Activated T-cell treated with anti-CD3 and anti-CD28 coated beads, Interleukin-2, amount 50 U/mL, for 4 hours (primary cell): ENCODE measurements around the gene LPXN. TPM values are rescaled to one million over a fixed set of nuclear protein-coding genes. Genes with fewer than 3 reads are reported as not detected.

Experiments
- ATAC-seq, 2 donors: fragments of 200-7000 bp; cut with Tn5 transposase; one replicate each; pipeline ENCODE4 v1.10.0; 2021
- DNase-seq: peaks from one replicate; pipeline ENCODE4 v3.0.0-alpha.2; 2020
- H3K27me3 Mint-ChIP-seq: one replicate; pipeline ENCODE4 v1.8.0; 2021; ENCODE audit warnings: low read depth, mixed read lengths
- H3K36me3 Mint-ChIP-seq: one replicate; pipeline ENCODE4 v1.8.0; 2022; ENCODE audit warnings: mixed read lengths; ENCODE audit not compliant: insufficient read depth
- H3K4me1 Mint-ChIP-seq: one replicate; pipeline ENCODE4 v1.8.0; 2021; ENCODE audit warnings: low read depth, mixed read lengths
- H3K4me3 Mint-ChIP-seq: one replicate; pipeline ENCODE4 v1.8.0; 2021; ENCODE audit warnings: mild to moderate bottlenecking, moderate library complexity, mixed read lengths
- H3K9me3 Mint-ChIP-seq: one replicate; pipeline ENCODE4 v1.8.0; 2021; ENCODE audit warnings: mixed read lengths
- total RNA-seq, 3 donors: library from RNA; stranded (reverse); gene quantifications; one replicate each; pipeline ENCODE4 v1.2.1, GENCODE V29; 2021

The LPXN gene
- 100 to 1,000 TPM; 102 to 116 (median 115) TPM for total RNA-seq

- Mint-ChIP-seq H3K4me3 (peak within 1 kb of the TSS; percentile 95), H3K9me3 (no peaks in the 10 kb centered on the region), H3K36me3 (peaks cover 18% of the 10 kb centered on the region), H3K4me1 (peaks cover 57% of the 10 kb centered on the region), H3K27me3 (no peaks in the 10 kb centered on the region)
- DNase-seq (peak; percentile 51), ATAC-seq (no peak)
These were observed at the start of gene LPXN for GRCh38 chr11:58575377-58576020. LPXN (minus strand) TSS chr11:58575856; CDS start chr11:58575772, 84 bp downstream.

- DNase-seq (no peak), ATAC-seq (no peak)
- H3K9me3 Mint-ChIP-seq, result no peaks in the 10 kb centered on the region
- H3K4me1 Mint-ChIP-seq, result peaks cover 23% of the 10 kb centered on the region
- no peak overlapping the region for H3K4me3 Mint-ChIP-seq
- H3K36me3 Mint-ChIP-seq, result peaks cover 39% of the 10 kb centered on the region
- H3K27me3 Mint-ChIP-seq, result no peaks in the 10 kb centered on the region
These were observed 49.4 kb upstream of the LPXN start for GRCh38 chr11:58625086-58625485.

- H3K27me3 Mint-ChIP-seq, result no peaks in the 10 kb centered on the region
- DNase-seq, result no peak
- H3K4me3 Mint-ChIP-seq, result no peak within 1 kb of the TSS
- no peak for ATAC-seq
- H3K9me3 Mint-ChIP-seq, result no peaks in the 10 kb centered on the region
- peaks cover 17% of the 10 kb centered on the region for H3K4me1 Mint-ChIP-seq
- peaks cover 51% of the 10 kb centered on the region for H3K36me3 Mint-ChIP-seq
These were observed 46.7 kb upstream of the LPXN start, which contains the start of gene CNTF for GRCh38 chr11:58622344-58622743. CNTF (plus strand) TSS chr11:58622665; CDS start chr11:58622753, 88 bp downstream.

- DNase-seq (no peak), ATAC-seq (peak; percentile 68 to 78)
- Mint-ChIP-seq H3K9me3 (no peaks in the 10 kb centered on the region), H3K36me3 (peaks cover 52% of the 10 kb centered on the region), H3K4me3 (no peak overlapping the region), H3K4me1 (peaks cover 14% of the 10 kb centered on the region), H3K27me3 (no peaks in the 10 kb centered on the region)
These were observed 46.1 kb upstream of the LPXN start for GRCh38 chr11:58621586-58622262.

- Mint-ChIP-seq H3K4me3 (no peak overlapping the region), H3K4me1 (peaks cover 21% of the 10 kb centered on the region), H3K36me3 (peaks cover 52% of the 10 kb centered on the region), H3K9me3 (no peaks in the 10 kb centered on the region), H3K27me3 (no peaks in the 10 kb centered on the region)
- ATAC-seq (no peak), DNase-seq (no peak)
These were observed 42.4 kb upstream of the LPXN start for GRCh38 chr11:58617976-58618557.

- no peak for ATAC-seq
- no peak overlapping the region for H3K4me3 Mint-ChIP-seq
- peaks cover 51% of the 10 kb centered on the region for H3K36me3 Mint-ChIP-seq
These were observed 40.9 kb upstream of the LPXN start for GRCh38 chr11:58616594-58616993.

GRCh38 chr11:58615559-58615958, 39.9 kb upstream of the LPXN start:
- DNase-seq, result no peak
- H3K4me1 Mint-ChIP-seq, result peaks cover 27% of the 10 kb centered on the region
- no peak for ATAC-seq
- no peak overlapping the region for H3K4me3 Mint-ChIP-seq
- H3K27me3 Mint-ChIP-seq, result no peaks in the 10 kb centered on the region
- peaks cover 59% of the 10 kb centered on the region for H3K36me3 Mint-ChIP-seq
- no peaks in the 10 kb centered on the region for H3K9me3 Mint-ChIP-seq

More at GRCh38 chr11:58616594-58616993, 40.9 kb upstream of the LPXN start:
- no peaks in the 10 kb centered on the region for H3K27me3 Mint-ChIP-seq
- H3K9me3 Mint-ChIP-seq, result no peaks in the 10 kb centered on the region
- peaks cover 23% of the 10 kb centered on the region for H3K4me1 Mint-ChIP-seq
- DNase-seq, result no peak

- H3K9me3 Mint-ChIP-seq, result no peaks in the 10 kb centered on the region
- ATAC-seq (peak; percentile 57 to 66), DNase-seq (no peak)
- no peak overlapping the region for H3K4me3 Mint-ChIP-seq
- no peaks in the 10 kb centered on the region for H3K27me3 Mint-ChIP-seq
- peaks cover 56% of the 10 kb centered on the region for H3K36me3 Mint-ChIP-seq
- H3K4me1 Mint-ChIP-seq, result peaks cover 32% of the 10 kb centered on the region
These were observed 37.6 kb upstream of the LPXN start for GRCh38 chr11:58613228-58613627.

GRCh38 chr11:58609723-58610122, 34.1 kb upstream of the LPXN start:
- H3K9me3 Mint-ChIP-seq, result no peaks in the 10 kb centered on the region
- H3K4me3 Mint-ChIP-seq, result no peak overlapping the region
- peaks cover 54% of the 10 kb centered on the region for H3K4me1 Mint-ChIP-seq
- ATAC-seq (no peak), DNase-seq (no peak)
- H3K27me3 Mint-ChIP-seq, result no peaks in the 10 kb centered on the region
- H3K36me3 Mint-ChIP-seq, result peaks cover 38% of the 10 kb centered on the region

- Mint-ChIP-seq H3K27me3 (no peaks in the 10 kb centered on the region), H3K9me3 (no peaks in the 10 kb centered on the region), H3K36me3 (peaks cover 34% of the 10 kb centered on the region), H3K4me3 (no peak overlapping the region), H3K4me1 (peaks cover 60% of the 10 kb centered on the region)
- ATAC-seq (peak in 1 of 2 donors; percentile 15), DNase-seq (no peak)
These were observed 32.7 kb upstream of the LPXN start for GRCh38 chr11:58608331-58608730.

GRCh38 chr11:58606930-58607714, 31.5 kb upstream of the LPXN start:
- Mint-ChIP-seq H3K4me3 (no peak overlapping the region), H3K36me3 (peaks cover 35% of the 10 kb centered on the region), H3K4me1 (peaks cover 66% of the 10 kb centered on the region), H3K27me3 (no peaks in the 10 kb centered on the region), H3K9me3 (no peaks in the 10 kb centered on the region)
- ATAC-seq (no peak), DNase-seq (no peak)

- Mint-ChIP-seq H3K9me3 (no peaks in the 10 kb centered on the region), H3K36me3 (peaks cover 35% of the 10 kb centered on the region), H3K27me3 (no peaks in the 10 kb centered on the region), H3K4me1 (peaks cover 87% of the 10 kb centered on the region), H3K4me3 (no peak overlapping the region)
- no peak for ATAC-seq
- no peak for DNase-seq
These were observed 24.9 kb upstream of the LPXN start for GRCh38 chr11:58600510-58600909.

- Mint-ChIP-seq H3K27me3 (no peaks in the 10 kb centered on the region), H3K4me3 (no peak overlapping the region), H3K9me3 (no peaks in the 10 kb centered on the region), H3K36me3 (peaks cover 30% of the 10 kb centered on the region), H3K4me1 (peaks cover 82% of the 10 kb centered on the region)
- DNase-seq, result no peak
- peak; percentile 89 to 92 for ATAC-seq
These were observed 22.0 kb upstream of the LPXN start for GRCh38 chr11:58597486-58598144.

- H3K27me3 Mint-ChIP-seq, result no peaks in the 10 kb centered on the region
- DNase-seq (no peak), ATAC-seq (no peak)
- peaks cover 82% of the 10 kb centered on the region for H3K4me1 Mint-ChIP-seq
- no peak overlapping the region for H3K4me3 Mint-ChIP-seq
- H3K36me3 Mint-ChIP-seq, result peaks cover 34% of the 10 kb centered on the region
- H3K9me3 Mint-ChIP-seq, result no peaks in the 10 kb centered on the region
These were observed 21.0 kb upstream of the LPXN start for GRCh38 chr11:58596621-58597020.
